Measurements from ENCODE around the gene BAD.

Gene BAD

DNA sequence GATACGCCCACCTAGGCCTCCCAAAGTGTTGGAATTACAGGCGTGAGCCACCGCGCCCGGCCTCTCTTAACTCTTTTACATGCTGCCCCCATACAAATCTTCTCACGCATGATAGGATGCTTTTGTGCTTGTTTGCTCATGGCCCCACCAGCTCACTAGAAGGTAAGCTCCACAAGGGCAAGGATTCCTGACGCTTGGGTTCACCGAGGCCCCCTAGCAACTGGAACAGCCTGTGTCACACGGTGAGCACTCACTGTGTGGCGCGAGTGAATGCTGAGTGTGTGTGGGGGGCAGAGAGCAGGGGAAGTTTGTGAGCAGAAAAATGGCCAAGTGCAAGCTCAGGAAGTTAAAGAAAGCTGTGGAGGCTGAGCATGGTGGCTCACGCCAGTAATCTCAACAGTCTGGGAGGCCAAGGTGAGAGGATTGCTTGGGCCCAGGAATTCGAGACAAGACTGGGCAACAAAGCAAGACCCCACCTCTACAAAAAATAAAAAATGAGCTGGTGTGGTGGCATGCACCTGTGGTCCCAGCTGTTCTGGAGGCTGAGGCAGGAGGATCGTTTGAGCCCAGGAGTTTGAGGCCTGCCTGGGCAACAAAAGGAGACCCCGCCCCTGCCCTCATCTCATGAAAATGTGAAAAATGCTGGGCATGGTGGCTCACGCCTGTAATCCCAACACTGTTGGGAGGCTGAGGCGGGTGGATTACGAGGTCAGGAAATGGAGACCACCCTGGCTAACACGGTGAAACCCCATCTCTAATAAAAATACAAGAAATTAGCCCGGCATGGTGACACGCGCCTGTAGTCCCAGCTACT, 2.3 kb downstream of the BAD start:
- DNase-seq = no peak

DNA sequence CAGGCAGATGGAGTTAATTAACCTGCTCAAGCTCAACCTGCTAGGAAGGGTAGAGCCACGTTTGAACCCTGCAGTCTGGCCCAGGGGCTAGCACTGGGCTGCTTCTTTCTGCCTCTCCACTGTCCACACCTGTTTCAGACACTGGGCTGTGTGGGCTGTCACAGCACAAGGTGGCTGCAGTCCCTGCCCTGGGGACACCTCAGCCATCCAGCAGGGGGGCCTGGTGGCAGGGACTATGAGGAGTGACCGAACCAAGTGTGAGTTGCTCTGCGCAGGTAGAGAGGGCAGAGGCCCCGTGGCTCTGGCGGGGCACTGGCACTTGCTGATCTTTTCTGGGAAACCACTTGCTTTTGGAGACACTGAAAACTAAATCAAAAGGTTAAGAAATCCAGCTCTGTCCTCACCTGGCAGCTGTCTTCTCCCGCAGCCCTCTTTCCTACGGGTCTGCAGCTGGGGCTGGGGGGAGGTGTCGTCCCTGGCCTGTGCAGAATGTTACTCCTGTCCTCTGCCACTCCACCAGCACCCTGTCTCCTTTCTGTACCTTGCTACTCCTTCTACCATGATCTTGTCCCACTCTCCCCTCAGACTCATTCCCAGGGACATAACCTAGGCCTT, 5.8 kb downstream of the BAD start:
- no peak for DNase-seq

DNA sequence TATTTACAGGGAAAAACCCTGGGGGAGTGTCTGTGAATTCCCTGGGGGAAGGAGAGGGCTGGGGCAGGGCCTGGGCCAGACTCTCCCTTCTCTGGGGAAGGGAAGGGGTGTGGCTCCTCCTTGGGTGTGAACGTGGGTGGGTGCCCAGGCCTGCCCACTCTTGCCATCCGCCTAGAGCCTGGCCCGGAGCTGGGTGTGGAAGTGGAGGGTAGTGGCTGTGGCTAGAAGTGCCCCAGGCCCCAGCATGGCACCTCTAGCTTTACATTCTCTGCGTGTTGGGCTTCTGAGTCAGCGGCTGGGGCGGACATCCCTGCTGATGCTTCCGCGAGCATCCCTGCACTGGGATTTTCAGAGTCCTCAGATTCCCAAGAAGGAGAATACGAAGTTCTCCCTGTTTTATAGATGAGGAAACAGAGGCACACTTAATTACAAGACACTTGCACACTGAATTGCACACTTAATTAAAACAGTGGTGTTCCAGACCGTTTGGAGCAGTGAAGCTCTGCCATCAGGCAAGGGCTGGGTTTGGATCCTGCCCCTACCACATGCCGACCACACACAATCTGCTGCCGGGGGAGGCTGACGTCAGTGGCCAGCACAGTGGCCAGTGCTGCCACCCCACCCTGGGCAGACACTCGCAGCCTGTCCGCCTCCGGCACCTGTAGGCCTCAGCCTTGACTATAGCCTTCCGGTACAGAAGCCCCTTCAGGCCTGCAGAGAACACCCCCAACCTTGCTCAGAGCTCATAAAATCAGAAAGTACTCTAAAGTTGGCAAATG, 7.6 kb downstream of the BAD start:
- no peak for DNase-seq

DNA sequence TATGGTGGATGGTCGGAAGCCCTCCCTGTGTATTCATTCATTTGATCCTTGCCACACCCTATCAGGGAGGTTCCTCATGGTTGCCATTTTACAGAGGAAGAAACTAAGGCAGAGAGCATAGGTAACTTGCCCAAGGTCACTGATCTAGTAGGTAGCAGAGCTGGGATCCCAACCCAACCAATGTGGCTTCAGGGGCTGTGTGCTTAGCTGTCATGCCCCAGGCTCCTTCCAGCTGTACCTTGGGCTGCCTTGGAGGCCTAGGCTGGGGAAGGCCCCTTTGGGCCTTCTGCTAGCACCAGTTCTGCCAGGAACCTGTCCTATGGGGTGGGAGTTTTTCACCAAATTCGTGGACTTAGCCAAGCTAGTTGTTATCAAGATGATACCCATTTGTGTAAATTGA, 8.6 kb downstream of the BAD start:
- DNase-seq = no peak

DNA sequence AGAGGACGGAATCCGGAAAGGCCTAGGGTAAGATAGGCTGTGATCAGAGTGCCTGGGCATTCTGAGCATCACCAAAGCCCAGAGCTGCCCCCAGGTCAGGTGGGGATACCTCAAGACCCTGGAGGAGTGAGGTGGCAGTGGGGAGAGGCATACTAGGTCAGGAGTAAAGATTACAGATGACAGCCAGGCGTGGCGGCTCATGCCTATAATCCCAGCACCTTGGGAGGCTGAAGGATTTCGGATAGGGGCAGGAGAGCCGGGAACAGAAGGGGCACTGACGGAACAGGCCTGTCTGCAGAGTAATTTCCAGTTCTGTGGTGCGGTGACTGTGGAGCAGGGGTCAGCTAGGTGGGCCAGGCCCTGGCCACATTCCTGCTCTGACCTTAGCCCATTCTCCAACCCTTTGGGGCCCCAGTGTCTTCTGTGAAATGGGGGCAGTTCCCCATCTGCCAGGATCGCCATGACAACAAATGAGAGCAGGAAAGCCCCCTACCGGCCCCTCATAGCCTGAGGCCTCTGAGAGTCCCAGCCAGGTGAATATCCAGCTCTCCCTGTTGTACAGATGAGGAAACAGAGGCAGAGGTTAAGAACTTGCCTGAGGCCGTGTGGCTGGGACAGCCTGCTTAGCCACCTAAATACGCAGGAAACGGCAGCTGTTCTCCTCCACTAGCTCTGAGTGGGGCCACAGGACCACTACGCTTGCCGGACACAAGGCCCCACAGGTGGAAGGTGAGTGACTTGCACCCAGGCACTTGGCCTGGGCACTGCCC, 9.2 kb downstream of the BAD start:
- no peak for DNase-seq

DNA sequence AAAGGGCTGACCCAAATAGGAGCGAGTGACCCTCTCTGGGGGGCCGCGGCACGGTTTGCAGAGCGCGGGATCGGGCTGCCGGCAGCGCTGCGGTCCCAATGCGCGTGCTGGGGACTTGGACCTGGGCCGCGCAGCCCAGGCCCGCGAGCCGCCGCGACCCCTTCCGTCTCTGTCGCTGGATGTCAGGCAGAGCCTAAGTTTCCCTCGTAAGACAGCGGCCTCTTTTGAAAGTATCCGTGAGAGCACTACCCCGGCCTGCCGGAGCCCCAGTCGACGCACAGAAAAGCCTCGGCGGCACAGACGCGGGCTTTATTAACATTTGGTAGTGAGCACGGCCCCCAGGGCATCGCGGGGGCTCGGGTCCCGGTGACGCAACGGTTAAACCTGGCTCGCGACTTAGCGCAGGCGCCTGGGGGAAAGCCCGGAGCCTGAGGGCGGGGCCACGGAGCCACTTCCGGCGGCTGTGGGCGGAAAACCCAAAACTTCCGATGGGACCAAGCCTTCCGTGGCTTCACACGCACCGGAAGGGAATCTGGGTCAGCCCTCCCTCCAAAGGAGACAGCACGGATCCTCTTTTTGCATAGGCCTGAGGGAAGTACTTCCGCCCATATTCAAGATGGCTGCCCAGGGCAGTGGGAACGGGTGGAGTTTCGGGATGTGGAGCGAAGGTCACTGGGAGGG, 14.8 kb downstream of the BAD start:
- peak; percentile 90 to 100 (median 99) for DNase-seq

DNA sequence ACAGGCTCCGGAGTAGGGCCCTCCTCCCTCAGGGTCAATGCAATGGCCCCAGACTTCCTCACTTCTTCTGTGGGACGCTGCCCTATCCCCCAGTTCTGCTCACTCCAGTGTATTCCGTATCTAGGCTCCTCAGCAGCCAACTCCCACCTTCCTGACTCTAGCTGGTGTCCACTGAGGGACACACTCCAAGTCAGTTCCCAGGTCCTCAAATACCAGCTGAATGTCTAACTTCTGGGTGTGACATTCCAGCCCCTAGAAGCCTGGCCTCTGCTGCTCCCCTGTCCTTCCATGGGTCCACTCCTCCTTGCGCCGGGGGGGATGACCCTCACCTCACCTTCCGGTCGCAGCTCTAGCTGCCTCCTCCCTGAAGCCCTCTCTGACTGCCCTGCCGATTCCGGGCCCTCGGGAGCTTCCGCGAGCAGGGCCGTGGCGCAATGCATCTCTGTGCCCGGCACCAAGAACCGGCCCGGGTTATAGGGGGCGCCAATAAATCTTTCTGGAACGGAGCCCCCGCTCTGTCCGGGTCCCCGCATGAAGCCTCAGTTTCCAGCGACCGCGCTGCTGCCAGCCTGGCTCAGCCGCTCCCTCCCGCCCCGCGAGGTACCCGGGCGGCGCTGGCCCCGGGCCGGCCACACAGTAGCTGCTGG, 15.4 kb downstream of the BAD start:
- peak in 11 of 56 donors; percentile 32 to 73 (median 64) for DNase-seq

DNA sequence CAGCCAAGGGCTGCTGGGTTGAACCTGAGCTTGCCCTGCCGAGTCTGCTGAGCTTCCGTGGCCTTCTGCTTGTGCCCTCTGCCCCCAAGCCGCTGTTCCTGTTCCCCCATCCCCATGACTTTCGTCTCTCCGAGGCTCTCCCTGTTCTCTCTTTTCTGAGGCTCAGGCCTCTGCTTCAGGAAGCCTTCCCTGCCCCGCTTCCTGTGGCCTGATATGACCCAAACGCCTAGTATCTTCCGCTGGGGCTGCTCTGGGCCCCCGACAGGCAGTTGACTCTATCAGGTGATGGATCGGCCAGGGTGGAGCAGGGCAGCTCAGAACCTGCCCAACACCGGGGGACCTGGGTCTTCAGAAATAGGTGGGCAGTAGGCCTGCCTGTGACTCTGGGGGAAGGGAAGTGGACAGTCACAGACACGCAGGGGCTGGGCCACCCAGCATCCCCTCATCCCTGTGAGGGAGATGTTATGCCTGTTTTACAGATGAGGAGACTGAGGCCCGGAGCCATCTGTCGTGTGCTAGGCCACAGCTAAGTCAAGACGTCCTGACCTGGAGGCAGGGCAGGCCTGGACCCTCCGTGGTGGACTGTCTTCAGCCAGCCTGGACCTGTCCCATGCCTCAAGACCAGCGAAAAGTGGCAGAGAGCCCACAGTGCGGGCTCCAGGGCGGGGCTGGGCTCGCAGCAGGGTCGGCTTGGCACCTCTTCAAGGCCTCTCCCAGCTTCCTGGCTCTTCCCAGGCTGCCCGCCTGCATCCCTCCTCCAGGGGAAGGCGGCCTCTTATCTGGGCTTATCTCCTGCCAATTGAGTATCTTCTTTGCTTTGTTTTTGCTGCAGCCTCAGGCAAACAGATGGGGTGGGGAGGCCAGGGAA, 16.2 kb downstream of the BAD start:
- peak in 3 of 56 donors; percentile 19 to 41 (median 33) for DNase-seq

DNA sequence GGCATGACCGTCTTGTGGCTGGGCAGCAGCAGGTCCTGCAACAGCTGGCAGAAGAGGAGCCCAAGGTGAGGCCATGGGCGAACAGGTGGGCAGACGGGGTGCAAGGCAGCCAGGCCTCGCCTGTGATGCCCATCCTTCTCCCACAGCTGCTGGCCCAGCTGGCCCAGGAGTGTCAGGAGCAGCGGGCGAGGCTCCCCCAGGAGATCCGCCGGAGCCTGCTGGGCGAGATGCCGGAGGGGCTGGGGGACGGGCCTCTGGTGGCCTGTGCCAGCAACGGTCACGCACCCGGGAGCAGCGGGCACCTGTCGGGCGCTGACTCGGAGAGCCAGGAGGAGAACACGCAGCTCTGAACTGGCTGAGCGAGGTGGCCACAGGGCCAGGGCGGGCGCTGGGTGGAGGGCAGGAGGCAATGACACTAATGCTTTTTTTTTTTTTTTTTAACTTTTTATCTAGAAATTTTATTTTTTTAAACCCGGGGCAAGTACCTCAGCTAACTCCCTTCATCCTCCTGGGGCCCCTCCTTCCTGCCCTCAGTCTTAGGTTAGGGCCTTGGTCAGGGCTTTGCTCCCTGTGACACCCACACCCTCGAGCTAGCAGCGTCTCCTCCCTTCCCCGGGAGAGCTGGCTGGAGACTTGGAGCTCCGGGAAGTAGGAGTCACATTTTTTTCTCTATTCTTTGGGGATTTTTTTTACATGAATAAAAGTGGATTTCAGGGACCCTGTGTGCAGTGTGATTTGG, 17.1 kb downstream of the BAD start:
- no peak for DNase-seq

DNA sequence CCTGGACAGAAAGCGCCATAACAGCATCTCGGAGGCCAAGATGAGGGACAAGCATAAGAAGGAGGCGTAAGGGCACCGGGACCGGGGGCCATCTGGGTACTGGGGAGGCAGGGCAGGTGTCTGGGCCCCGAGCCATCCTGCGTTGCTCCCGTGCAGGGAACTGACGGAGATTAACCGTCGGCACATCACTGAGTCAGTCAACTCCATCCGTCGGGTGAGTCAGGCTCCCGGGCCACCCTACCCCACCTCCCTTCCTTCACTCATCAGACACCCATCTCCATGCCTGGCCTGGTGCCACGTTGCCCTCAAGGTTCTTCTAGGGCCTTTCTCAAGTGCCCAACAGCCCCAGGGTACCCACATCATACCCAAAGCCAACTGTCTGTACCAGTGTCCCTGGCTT, 18.1 kb downstream of the BAD start:
- no peak for DNase-seq

DNA sequence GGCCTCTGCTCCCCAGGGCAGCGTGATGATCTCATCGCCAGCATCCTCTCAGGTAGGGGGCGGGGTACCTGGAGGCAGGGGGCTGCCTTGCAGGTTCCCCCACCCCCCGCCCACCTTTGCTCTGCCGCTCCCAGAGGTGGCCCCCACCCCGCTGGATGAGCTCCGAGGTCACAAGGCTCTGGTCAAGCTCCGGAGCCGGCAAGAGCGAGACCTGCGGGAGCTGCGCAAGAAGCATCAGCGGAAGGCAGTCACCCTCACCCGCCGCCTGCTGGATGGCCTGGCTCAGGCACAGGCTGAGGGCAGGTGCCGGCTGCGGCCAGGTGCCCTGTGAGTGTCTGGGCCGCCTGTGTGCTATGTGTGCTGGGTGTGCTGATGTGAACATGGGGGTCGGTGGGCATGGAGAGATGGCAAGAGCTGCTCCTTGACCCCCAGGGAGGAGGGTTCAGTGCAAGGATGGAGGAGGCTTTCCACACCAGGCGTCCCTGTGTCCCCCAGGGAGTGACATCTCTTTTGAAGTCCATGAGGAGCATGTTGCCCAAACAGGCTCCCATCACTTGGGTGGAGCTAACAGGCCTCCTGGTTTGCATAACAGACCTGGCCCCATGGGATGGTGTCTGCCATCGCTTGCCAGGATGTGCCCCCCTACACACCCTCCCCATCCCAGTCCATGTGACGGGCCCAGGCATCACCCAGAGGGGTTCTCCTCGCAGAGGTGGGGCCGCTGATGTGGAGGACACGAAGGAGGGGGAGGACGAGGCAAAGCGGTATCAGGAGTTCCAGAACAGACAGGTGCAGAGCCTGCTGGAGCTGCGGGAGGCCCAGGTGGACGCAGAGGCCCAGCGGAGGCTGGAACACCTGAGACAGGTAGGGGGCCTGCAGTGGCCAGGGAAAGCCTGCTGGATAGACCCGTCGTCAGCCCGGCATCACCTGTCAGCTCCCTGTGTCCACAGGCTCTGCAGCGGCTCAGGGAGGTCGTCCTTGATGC, 19.0 kb downstream of the BAD start:
- no peak for DNase-seq

DNA sequence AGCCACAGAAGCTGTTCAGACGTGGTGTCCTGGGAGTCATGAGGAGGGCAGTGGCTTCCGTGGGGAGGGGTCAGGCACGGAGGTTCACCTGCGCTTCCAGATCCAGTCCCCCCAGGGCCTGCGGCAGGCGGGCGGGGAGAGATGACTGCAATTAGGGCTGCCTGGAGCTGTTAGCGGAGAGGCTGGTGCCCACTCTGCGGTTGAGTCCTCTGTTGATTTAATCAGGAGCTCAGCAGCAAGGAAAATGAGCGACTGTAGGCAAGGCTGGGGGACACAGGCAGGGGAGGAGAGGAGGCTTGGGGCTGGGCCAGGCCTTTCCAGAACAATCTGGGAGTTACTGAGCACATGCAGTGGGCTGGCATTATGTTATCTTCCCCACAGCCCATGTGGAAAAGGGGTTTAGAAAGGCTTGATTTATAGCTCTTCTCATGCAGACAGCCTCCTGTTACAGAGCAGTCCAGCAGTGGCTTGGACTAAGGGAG, 20.1 kb downstream of the BAD start:
- DNase-seq = no peak

DNA sequence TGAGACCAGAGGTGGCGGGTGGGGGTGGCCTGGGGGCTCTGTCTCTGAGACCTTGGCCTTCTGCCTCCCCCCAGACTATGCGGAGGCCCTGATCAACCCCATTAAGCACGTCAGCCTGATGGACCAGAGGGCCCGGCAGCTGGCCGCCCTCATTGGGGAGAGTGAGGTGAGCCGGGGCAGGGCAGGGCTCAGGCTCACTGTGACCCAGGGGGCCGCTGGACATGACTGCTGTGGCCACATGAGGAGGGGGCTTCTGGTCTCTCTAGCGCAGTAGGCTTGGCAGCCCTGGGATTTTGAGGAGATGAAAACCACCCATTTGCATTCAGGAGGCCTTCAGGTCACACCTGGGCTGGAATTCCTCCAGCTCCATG, 20.5 kb downstream of the BAD start:
- no peak for DNase-seq

DNA sequence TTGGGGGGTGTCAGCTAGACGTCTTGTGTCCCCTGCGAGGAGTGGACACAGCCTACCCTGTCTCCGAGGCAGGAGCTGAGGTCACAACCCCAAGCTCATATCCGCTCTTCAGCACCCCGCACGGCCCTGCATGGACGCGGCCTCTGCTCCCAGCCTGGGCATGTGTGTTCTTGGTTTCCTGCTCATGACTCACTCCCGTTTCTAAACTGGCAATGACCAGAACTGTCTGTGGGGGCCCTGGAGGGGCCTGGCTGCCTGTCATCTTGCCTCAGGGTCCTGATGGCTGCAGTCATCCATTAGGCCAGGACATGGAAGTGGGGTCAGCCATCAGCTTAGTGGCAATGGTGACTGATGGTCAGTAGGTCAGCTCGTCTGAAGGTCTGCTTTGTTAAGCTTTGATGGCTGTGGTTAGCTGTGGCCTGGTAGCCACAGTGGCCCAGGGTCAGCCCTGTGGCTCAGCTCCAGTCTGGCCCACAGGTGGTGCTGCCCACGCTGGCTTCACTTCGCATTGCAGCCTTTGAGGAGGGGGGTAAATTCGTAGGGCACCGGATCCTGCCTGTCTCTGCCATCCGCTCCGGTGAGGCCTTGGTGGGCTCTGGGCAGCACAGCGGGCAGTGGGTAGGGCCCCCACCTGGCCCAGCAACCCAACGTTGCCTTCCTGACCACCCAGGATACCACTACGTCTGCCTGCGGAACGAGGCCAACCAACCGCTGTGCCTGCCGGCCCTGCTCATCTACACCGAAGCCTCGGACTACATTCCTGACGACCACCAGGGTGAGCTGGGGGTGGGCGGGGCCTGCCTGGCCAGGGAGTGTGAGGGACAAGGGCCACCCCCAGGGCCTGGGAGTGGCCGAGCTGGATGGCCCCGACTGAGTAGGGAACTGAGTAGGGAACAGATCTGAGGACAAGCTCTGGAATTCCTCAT, 21.2 kb downstream of the BAD start:
- no peak for DNase-seq

DNA sequence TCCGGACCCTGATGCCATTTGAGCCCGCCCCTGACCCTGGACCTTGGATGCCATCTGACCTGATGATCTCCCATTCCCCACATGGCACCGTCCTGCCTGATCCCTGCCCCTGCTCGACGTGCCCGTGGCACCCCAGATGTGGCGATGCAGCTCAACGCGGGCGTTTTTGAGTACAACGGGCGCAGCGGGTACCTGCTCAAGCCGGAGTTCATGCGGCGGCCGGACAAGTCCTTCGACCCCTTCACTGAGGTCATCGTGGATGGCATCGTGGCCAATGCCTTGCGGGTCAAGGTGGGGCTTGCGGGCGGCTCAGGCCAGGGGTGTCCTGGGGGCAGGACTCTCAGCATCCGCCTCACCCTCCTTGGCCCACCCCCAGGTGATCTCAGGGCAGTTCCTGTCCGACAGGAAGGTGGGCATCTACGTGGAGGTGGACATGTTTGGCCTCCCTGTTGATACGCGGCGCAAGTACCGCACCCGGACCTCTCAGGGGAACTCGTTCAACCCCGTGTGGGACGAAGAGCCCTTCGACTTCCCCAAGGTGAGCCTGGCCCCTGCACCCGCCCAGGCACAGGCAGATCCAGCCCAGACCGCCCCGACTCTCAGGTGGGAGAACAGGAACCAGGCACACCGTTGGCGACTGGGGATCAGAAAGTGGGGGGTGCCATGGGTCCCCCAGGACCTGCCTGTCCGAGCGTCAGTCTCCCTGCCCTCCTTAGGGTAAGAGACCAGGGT, 22.0 kb downstream of the BAD start:
- DNase-seq = no peak

Data from nucleus accumbens (tissue), 56 donors.